Caco-2 (cell line): Measurements from ENCODE around the gene TRANK1. TPM values are rescaled to one million over a fixed set of nuclear protein-coding genes. Genes with fewer than 3 reads are reported as not detected.

Source experiments
- BruUV-seq: library from RNA; stranded (reverse); fragments of 400-500 nt; replicated peaks from 2 replicates; lab custom pipeline; 2021; lab: Mats Ljungman, UMichigan
- CTCF ChIA-PET: fragments of 300-600 bp; sonication (Branson Sonifier 250); formaldehyde crosslinking; loops from one replicate; lab custom pipeline; 2022; ENCODE audit warnings: antibody characterized with exemption; lab: Charles Lee
- POLR2A ChIA-PET: fragments of 300-600 bp; sonication (Branson Sonifier 250); formaldehyde crosslinking; loops from one replicate; lab custom pipeline; 2022; ENCODE audit warnings: antibody characterized with exemption; lab: Charles Lee
- DNase-seq, 2 experiments: peaks; one replicate each; pipeline versions ENCODE4 v3.0.0 to v3.0.0-alpha.2; 2020 to 2022
- H3K27me3 ChIP-seq: replicated peaks from 2 replicates; pipeline ENCODE4 v1.6.0; 2011; ENCODE audit warnings: low read length; ENCODE audit not compliant: control insufficient read depth, insufficient read depth
- H3K36me3 ChIP-seq: 2 replicates; pipeline ENCODE4 v1.5.1; 2011; ENCODE audit warnings: low read length; ENCODE audit not compliant: control insufficient read depth, insufficient read depth
- H3K4me1 ChIP-seq: fragments of 250-450 bp; sonication (Bioruptor Pico); 2 replicates; pipeline ENCODE4 v1.5.1; 2020; ENCODE audit warnings: mild to moderate bottlenecking
- H3K4me3 ChIP-seq: 2 replicates; pipeline ENCODE4 v1.5.1; 2011; ENCODE audit warnings: low read depth, mild to moderate bottlenecking, control low read depth, low read length
- H3K9me3 ChIP-seq: fragments of 250-450 bp; sonication (Bioruptor Pico); 2 replicates; pipeline ENCODE4 v1.5.1; 2020; ENCODE audit warnings: mild to moderate bottlenecking, moderate library complexity
- H3K27ac Mint-ChIP-seq: one replicate; pipeline ENCODE4 v1.8.0; 2022; ENCODE audit warnings: mixed read lengths; ENCODE audit not compliant: unreplicated experiment
- H3K27me3 Mint-ChIP-seq: one replicate; pipeline ENCODE4 v1.8.0; 2022; ENCODE audit warnings: mixed read lengths; ENCODE audit not compliant: insufficient read depth, unreplicated experiment
- H3K36me3 Mint-ChIP-seq: one replicate; pipeline ENCODE4 v1.8.0; 2022; ENCODE audit warnings: mild to moderate bottlenecking, mixed read lengths; ENCODE audit not compliant: insufficient read depth, unreplicated experiment
- H3K4me1 Mint-ChIP-seq: one replicate; pipeline ENCODE4 v1.8.0; 2022; ENCODE audit warnings: low read depth, mixed read lengths; ENCODE audit not compliant: unreplicated experiment
- H3K4me3 Mint-ChIP-seq: one replicate; pipeline ENCODE4 v1.8.0; 2022; ENCODE audit warnings: mild to moderate bottlenecking, moderate library complexity, mixed read lengths; ENCODE audit not compliant: unreplicated experiment
- H3K9me3 Mint-ChIP-seq: one replicate; pipeline ENCODE4 v1.8.0; 2022; ENCODE audit warnings: mixed read lengths; ENCODE audit not compliant: unreplicated experiment
- intact Hi-C: fragments of 100-400 bp; cut with micrococcal nuclease; formaldehyde crosslinking; loops from one replicate; pipeline ENCODE4 v1.10.0; 2022; ENCODE audit not compliant: unreplicated experiment
- total RNA-seq: library from RNA; stranded (reverse); gene quantifications from 2 replicates; pipeline ENCODE4 v1.2.3, GENCODE V29; 2022
- TF ChIP-seq, protein P1 (sequence below), 2 experiments: fragments of 200-600 bp in 1 of 2; IDR thresholded peaks; 1 replicate in 1 of 2; 2 replicates in 1 of 2; pipeline versions ENCODE4 v1.5.1 to v1.8.0; 2011 to 2022; ENCODE audit warnings: antibody characterized with exemption in 1 of 2, control low read depth in 1 of 2, inconsistent platforms in 1 of 2, low read depth in 1 of 2, low read length in 1 of 2, mild to moderate bottlenecking in 1 of 2, moderate library complexity in 1 of 2; ENCODE audit not compliant: insufficient read depth in 1 of 2, severe bottlenecking in 1 of 2, unreplicated experiment in 1 of 2

TRANK1 gene
- total RNA-seq, 1 experiment from 2014 or later, result 4.3 TPM

DNA sequence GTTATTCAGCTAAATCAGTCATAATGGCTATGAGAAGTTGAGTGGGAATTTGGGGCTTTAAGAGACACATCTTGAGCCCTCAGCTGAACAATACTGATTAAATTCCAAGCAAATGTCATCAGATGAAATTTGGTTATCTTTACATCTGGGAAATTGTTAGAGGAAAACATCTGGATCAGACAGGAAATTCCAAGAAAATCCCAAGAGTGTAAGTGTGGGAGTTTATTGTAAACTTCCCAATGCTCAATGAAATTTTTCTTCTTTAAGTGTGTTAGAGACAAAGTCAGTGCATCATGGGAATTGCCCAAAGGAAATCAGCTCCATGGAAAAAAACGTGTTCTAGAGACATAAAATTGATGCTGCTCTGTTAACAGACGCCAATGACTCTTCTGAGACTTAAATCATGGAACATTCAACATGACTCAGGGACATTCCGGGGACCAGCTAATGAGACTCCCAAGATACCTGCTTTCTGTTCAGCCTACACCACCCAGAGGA lies 160.7 kb downstream of the TRANK1 start:
- Mint-ChIP-seq H3K4me3 (no peak overlapping the region), H3K4me1 (no peaks in the 10 kb centered on the region), H3K27me3 (peaks cover 14% of the 10 kb centered on the region), H3K36me3 (no peaks in the 10 kb centered on the region), H3K9me3 (no peaks in the 10 kb centered on the region), H3K27ac (no peak overlapping the region)
- Histone ChIP-seq H3K4me3 (no peak overlapping the region), H3K27me3 (no peaks in the 10 kb centered on the region), H3K9me3 (no peaks in the 10 kb centered on the region), H3K36me3 (no peaks in the 10 kb centered on the region), H3K4me1 (no peaks in the 10 kb centered on the region)
- no TSS peak for BruUV-seq
- POLR2A ChIA-PET, result no interaction called here
- DNase-seq, result no peak
- intact Hi-C loops, result no loop called here
- TF ChIP-seq, protein P1, sequence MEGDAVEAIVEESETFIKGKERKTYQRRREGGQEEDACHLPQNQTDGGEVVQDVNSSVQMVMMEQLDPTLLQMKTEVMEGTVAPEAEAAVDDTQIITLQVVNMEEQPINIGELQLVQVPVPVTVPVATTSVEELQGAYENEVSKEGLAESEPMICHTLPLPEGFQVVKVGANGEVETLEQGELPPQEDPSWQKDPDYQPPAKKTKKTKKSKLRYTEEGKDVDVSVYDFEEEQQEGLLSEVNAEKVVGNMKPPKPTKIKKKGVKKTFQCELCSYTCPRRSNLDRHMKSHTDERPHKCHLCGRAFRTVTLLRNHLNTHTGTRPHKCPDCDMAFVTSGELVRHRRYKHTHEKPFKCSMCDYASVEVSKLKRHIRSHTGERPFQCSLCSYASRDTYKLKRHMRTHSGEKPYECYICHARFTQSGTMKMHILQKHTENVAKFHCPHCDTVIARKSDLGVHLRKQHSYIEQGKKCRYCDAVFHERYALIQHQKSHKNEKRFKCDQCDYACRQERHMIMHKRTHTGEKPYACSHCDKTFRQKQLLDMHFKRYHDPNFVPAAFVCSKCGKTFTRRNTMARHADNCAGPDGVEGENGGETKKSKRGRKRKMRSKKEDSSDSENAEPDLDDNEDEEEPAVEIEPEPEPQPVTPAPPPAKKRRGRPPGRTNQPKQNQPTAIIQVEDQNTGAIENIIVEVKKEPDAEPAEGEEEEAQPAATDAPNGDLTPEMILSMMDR (IDR thresholded peaks at IDR 0.05; ENCODE audit: insufficient read depth in 1 of 2, low read depth in 1 of 2, low read length in 1 of 2, severe bottlenecking in 1 of 2, unreplicated experiment in 1 of 2), result no peak
- CTCF ChIA-PET, result no interaction called here

DNA sequence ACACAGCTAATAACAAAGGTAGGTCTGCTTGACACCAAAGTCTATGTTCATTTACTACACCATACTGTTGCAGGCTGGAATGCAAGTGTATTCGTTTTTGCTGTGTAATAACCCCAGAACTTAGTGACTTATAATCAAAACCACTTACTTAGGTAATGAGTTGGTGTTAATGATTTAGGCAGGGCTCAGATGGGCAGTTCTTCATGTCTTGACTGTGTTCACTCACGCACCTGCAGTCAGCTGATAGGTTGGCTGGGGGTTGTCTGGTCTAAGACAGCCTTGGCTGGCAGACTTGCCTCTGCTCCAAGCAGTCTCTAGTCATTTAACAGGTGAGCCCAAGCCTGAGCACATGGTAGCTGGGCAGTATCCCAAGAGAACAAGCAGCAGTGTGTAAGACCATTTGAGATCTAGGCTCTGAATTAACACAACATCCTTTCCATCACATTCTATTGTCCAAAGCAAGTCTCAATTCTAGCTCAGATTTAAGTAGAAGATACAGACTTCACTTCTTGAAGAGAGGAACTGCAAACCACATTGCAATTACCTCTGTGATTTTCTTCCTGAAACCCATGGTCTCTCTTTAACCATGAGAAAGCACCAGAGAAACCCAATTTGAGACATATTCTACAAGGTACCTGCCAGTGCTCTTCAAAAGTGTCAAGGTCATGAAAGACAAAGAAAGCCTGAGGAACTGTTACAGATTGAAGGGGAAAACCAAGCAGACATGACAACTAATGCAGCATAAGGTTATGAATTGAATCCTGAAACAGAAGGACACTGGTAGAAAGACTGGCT lies 167.2 kb downstream of the TRANK1 start:
- CTCF ChIA-PET, result no interaction called here
- DNase-seq, result no peak
- H3K4me1 Mint-ChIP-seq, result no peaks in the 10 kb centered on the region
- intact Hi-C loops, result no loop called here
- H3K27ac Mint-ChIP-seq, result no peak overlapping the region
- H3K36me3 ChIP-seq, result no peaks in the 10 kb centered on the region
- H3K27me3 Mint-ChIP-seq, result peaks cover 7% of the 10 kb centered on the region
- no peak overlapping the region for H3K4me3 ChIP-seq
- H3K4me3 Mint-ChIP-seq, result no peak overlapping the region
- POLR2A ChIA-PET, result no interaction called here
- TF ChIP-seq, protein P1 (IDR thresholded peaks at IDR 0.05; ENCODE audit: insufficient read depth in 1 of 2, low read depth in 1 of 2, low read length in 1 of 2, severe bottlenecking in 1 of 2, unreplicated experiment in 1 of 2), result no peak
- H3K9me3 Mint-ChIP-seq, result no peaks in the 10 kb centered on the region
- no peaks in the 10 kb centered on the region for H3K36me3 Mint-ChIP-seq
- peaks cover 9% of the 10 kb centered on the region; the same call in 1 of the 2 replicates for H3K4me1 ChIP-seq
- no peaks in the 10 kb centered on the region for H3K9me3 ChIP-seq
- no peaks in the 10 kb centered on the region for H3K27me3 ChIP-seq
- BruUV-seq, result no TSS peak

Other genes starting within 250 kb of the TRANK1 start
- not detected in 2 replicates for gene DCLK3, start 180.5 kb downstream of the TRANK1 start, total RNA-seq
- gene EPM2AIP1, start 48.1 kb upstream of the TRANK1 start, total RNA-seq, result 12.2 and 18.7 TPM in 2 replicates
- gene MLH1, start 48.5 kb upstream of the TRANK1 start, total RNA-seq, result 49.6 and 51.0 TPM in 2 replicates
- gene LRRFIP2, start 229.5 kb upstream of the TRANK1 start, total RNA-seq, result 37.8 and 47.1 TPM in 2 replicates